Naive thymus-derived CD8-positive, alpha-beta T cell (primary cell): ENCODE results near the gene TOMM20. TPM values are rescaled to one million over a fixed set of nuclear protein-coding genes. Genes with fewer than 3 reads are reported as not detected.
"Not testable (repeated sequence)": the region's sequence is repeated elsewhere in the genome, so short reads cannot be mapped to it uniquely, and the experiment has no call there.

Source experiments
- ATAC-seq, 2 donors: fragments of 150-1000 bp; cut with Tn5 transposase in 1 of 2; sonication (Bioruptor Pico), chemical (Tn5 transposase) in 1 of 2; 1 replicate in 1 of 2; 2 replicates in 1 of 2; pipeline ENCODE4 v1.10.0; 2021; ENCODE audit warnings: mild to moderate bottlenecking in 2 of 2, moderate library complexity in 2 of 2
- POLR2A ChIA-PET: fragments of 350-600 bp; sonication (Branson Sonifier 250); formaldehyde crosslinking; loops from one replicate; lab custom pipeline; 2021; ENCODE audit warnings: antibody characterized with exemption; lab: Charles Lee
- DNase-seq, 10 donors: peaks; one replicate each; pipeline versions ENCODE4 v3.0.0 to v3.0.0-alpha.2; 2020 to 2022
- H3K27ac Mint-ChIP-seq, 10 donors: one replicate each; pipeline ENCODE4 v1.8.0; 2020 to 2022; ENCODE audit warnings: mild to moderate bottlenecking in 10 of 10, mixed read lengths in 10 of 10, moderate library complexity in 4 of 10, inconsistent platforms in 1 of 10
- H3K27me3 Mint-ChIP-seq, 5 donors: one replicate each; pipeline ENCODE4 v1.8.0; 2021 to 2022; ENCODE audit warnings: mixed read lengths in 5 of 5
- H3K36me3 Mint-ChIP-seq, 3 donors: one replicate each; pipeline ENCODE4 v1.8.0; 2020 to 2022; ENCODE audit warnings: mixed read lengths in 3 of 3, mild to moderate bottlenecking in 2 of 3, inconsistent platforms in 1 of 3
- H3K4me1 Mint-ChIP-seq, 4 donors: one replicate each; pipeline ENCODE4 v1.8.0; 2021 to 2022; ENCODE audit warnings: mixed read lengths in 4 of 4
- H3K4me3 Mint-ChIP-seq, 10 donors: one replicate each; pipeline ENCODE4 v1.8.0; 2020 to 2022; ENCODE audit warnings: mild to moderate bottlenecking in 10 of 10, mixed read lengths in 10 of 10, moderate library complexity in 6 of 10, inconsistent platforms in 1 of 10
- H3K9me3 Mint-ChIP-seq, 9 donors: one replicate each; pipeline ENCODE4 v1.8.0; 2020 to 2022; ENCODE audit warnings: mixed read lengths in 9 of 9, mild to moderate bottlenecking in 3 of 9, inconsistent platforms in 1 of 9, moderate library complexity in 1 of 9
- polyA plus RNA-seq, 3 donors: library from polyadenylated mRNA; unstranded; fragments of 300-500 nt; fragmentation: Illumina TruSeq; gene quantifications; one replicate each; pipeline ENCODE4 v1.2.3, GENCODE V29; 2021
- total RNA-seq, 8 experiments: library from RNA in 2 of 8; stranded (reverse) in 2 of 8; gene quantifications; one replicate each; pipeline ENCODE4 v1.2.3 and lab custom pipeline; 2021 to 2026

TOMM20 gene
- 100 to 1,000 TPM; 104 to 111 TPM for total RNA-seq
- polyA plus RNA-seq = 10 to 100 TPM; 56.6 to 67.0 (median 60.7) TPM
- total RNA-seq (lab: John Stamatoyannopoulos, UW) = 141 to 250 (median 164) reads per million in 6 experiments

GRCh38 chr1:235128456-235129328 lies at the start of gene TOMM20:
TSS of gene TOMM20 (minus strand) at chr1:235128837. CDS start at chr1:235128715, 122 bp downstream.
- peak within 1 kb of the TSS; percentile 86 to 98 (median 96) for H3K4me3 Mint-ChIP-seq
- peaks cover 0 to 44% (median 7%) of the 10 kb centered on the region in 3 donors for H3K36me3 Mint-ChIP-seq
- peak; percentile 90 to 97 (median 94) for DNase-seq
- peak; percentile 89 to 91 for ATAC-seq
- no peaks in the 10 kb centered on the region for H3K9me3 Mint-ChIP-seq
- POLR2A ChIA-PET = interaction anchor here (0.6 to 4.1 kb wide), 10 partner anchors 10 to 650 kb away, joined by 3 to 24 read pairs (median 3); partner anchors contain the start of genes ARID4B, B3GALNT2, GGPS1 and RBM34
- H3K27ac Mint-ChIP-seq = peak within 1 kb of the TSS; percentile 95 to 99 (median 98)
- peaks cover 13 to 48% (median 44%) of the 10 kb centered on the region in 4 donors for H3K4me1 Mint-ChIP-seq
- no peaks in the 10 kb centered on the region for H3K27me3 Mint-ChIP-seq

GRCh38 chr1:235176486-235176885 lies 47.8 kb upstream of the TOMM20 start:
- POLR2A ChIA-PET = interaction anchor here (0.7 kb wide), 1 partner anchor 112 kb away, joined by 8 read pairs; no protein-coding TSS in a partner anchor

GRCh38 chr1:235169986-235170385 lies 41.3 kb upstream of the TOMM20 start:
- peaks cover 0 to 73% (median 9%) of the 10 kb centered on the region in 3 donors for H3K36me3 Mint-ChIP-seq
- no peak overlapping the region for H3K4me3 Mint-ChIP-seq
- H3K27me3 Mint-ChIP-seq = no peaks in the 10 kb centered on the region
- H3K9me3 Mint-ChIP-seq = no peaks in the 10 kb centered on the region
- H3K27ac Mint-ChIP-seq = peak overlapping the region in 1 of 10 donors; percentile 31
- ATAC-seq = no peak
- POLR2A ChIA-PET = interaction anchor here (0.7 kb wide), 1 partner anchor 132 kb away, joined by 3 read pairs; no protein-coding TSS in a partner anchor
- no peaks in the 10 kb centered on the region for H3K4me1 Mint-ChIP-seq
- no peak for DNase-seq

More at GRCh38 chr1:235176486-235176885, 47.8 kb upstream of the TOMM20 start:
- DNase-seq (no peak), ATAC-seq (no peak)
- Mint-ChIP-seq H3K27ac (no peak overlapping the region), H3K9me3 (no peaks in the 10 kb centered on the region), H3K4me3 (no peak overlapping the region), H3K36me3 (peaks cover 0 to 78% (median 20%) of the 10 kb centered on the region in 3 donors), H3K27me3 (no peaks in the 10 kb centered on the region), H3K4me1 (peaks cover 0 to 2% (median 0%) of the 10 kb centered on the region in 4 donors)

GRCh38 chr1:235168375-235168774 lies 39.7 kb upstream of the TOMM20 start:
- H3K27me3 Mint-ChIP-seq = no peaks in the 10 kb centered on the region
- H3K36me3 Mint-ChIP-seq = peaks cover 0 to 61% (median 8%) of the 10 kb centered on the region in 3 donors
- POLR2A ChIA-PET = interaction anchor here (0.6 to 1.2 kb wide), 2 partner anchors 9 to 120 kb away, joined by 3 to 4 read pairs; no protein-coding TSS in a partner anchor
- no peak for DNase-seq
- H3K27ac Mint-ChIP-seq = peak overlapping the region in 4 of 10 donors; percentile 29 to 68 (median 52)
- no peaks in the 10 kb centered on the region for H3K4me1 Mint-ChIP-seq
- no peak for ATAC-seq
- no peak overlapping the region for H3K4me3 Mint-ChIP-seq
- peaks cover 0 to 2% (median 0%) of the 10 kb centered on the region in 9 donors for H3K9me3 Mint-ChIP-seq

- H3K27ac Mint-ChIP-seq = peak overlapping the region; percentile 95 to 100 (median 99)
- H3K4me1 Mint-ChIP-seq = peaks cover 6 to 25% (median 18%) of the 10 kb centered on the region in 4 donors
- ATAC-seq (no peak), DNase-seq (no peak)
- peaks cover 0 to 2% (median 0%) of the 10 kb centered on the region in 9 donors for H3K9me3 Mint-ChIP-seq
- peak overlapping the region in 9 of 10 donors; percentile 86 to 100 (median 98) for H3K4me3 Mint-ChIP-seq
- peaks cover 5 to 18% (median 6%) of the 10 kb centered on the region in 3 donors for H3K36me3 Mint-ChIP-seq
- POLR2A ChIA-PET = interaction anchor here (0.6 to 1.4 kb wide), 12 partner anchors 19 to 550 kb away, joined by 3 to 24 read pairs (median 4); partner anchors contain the start of genes ARID4B, GGPS1 and TOMM20
- H3K27me3 Mint-ChIP-seq = no peaks in the 10 kb centered on the region
These were observed 33.2 kb upstream of the TOMM20 start for GRCh38 chr1:235161685-235162327.

DNA sequence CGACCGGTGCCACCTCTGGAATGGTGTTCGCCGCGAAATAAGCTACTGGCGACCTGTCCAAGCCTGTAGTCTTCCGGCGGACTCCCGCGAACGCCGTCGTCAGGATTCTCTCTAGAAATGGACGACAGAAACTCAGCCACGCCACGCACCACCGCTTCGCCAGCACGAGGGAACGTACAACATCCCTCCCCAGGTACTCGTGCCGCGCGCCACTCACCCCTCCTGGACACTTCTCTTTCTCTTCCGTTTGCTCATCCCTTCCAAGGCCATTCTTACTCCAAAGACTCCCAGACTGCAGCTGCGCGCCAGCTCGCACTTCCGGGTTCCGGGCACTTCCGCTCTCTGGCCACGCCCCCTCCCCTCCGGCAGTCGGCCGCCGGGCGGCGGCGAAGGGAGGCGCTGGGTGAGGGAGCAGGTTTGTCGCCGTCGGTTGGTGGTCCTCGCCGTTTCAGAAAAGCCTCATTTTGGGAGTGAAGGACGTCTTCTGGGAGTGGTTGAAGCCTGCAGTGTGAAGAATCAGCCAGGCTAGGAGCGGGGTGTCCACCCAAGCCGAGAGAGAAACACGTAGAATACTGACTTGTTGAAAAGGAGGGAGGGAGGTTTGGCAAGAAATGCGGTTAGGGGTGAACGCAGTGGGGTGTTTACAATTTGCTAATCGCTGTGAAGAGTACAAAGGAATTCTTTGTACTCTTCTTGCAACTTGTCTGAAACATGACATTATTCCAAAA lies 32.5 kb upstream of the TOMM20 start, which contains the start of gene RBM34:
Gene RBM34, minus strand, starts transcription at position 294 of the 728 bp plus-strand sequence. Its CDS starts 24 bp downstream, at position 270.
- Mint-ChIP-seq H3K9me3 (peaks cover 0 to 2% (median 0%) of the 10 kb centered on the region in 9 donors), H3K27ac (peak within 1 kb of the TSS; percentile 95 to 100 (median 99))

GRCh38 chr1:235160383-235160956 lies 31.8 kb upstream of the TOMM20 start:
- peaks cover 6 to 25% (median 18%) of the 10 kb centered on the region in 4 donors for H3K4me1 Mint-ChIP-seq
- peak overlapping the region; percentile 95 to 100 (median 99) for H3K27ac Mint-ChIP-seq
- ATAC-seq (peak; percentile 65 to 72), DNase-seq (peak in 6 of 10 donors; percentile 5 to 79 (median 46))
- H3K4me3 Mint-ChIP-seq = peak overlapping the region in 9 of 10 donors; percentile 86 to 100 (median 98)
- H3K27me3 Mint-ChIP-seq = no peaks in the 10 kb centered on the region
- POLR2A ChIA-PET = interaction anchor here (0.8 to 1.4 kb wide), 17 partner anchors 14 to 787 kb away, joined by 3 to 24 read pairs (median 4); partner anchors contain the start of genes ARID4B, B3GALNT2, COA6 and GGPS1
- H3K36me3 Mint-ChIP-seq = peaks cover 5 to 16% (median 6%) of the 10 kb centered on the region in 3 donors
- peaks cover 0 to 2% (median 0%) of the 10 kb centered on the region in 9 donors for H3K9me3 Mint-ChIP-seq

More for the DNA sequence above, 32.5 kb upstream of the TOMM20 start, which contains the start of gene RBM34:
- peaks cover 5 to 18% (median 6%) of the 10 kb centered on the region in 3 donors for H3K36me3 Mint-ChIP-seq
- peak; percentile 88 to 89 for ATAC-seq
- H3K4me1 Mint-ChIP-seq = peaks cover 6 to 25% (median 18%) of the 10 kb centered on the region in 4 donors
- no peaks in the 10 kb centered on the region for H3K27me3 Mint-ChIP-seq
- POLR2A ChIA-PET = interaction anchor here (0.8 to 1.4 kb wide), 17 partner anchors 15 to 787 kb away, joined by 3 to 24 read pairs (median 4); partner anchors contain the start of genes ARID4B, B3GALNT2, COA6 and GGPS1
- H3K4me3 Mint-ChIP-seq = peak within 1 kb of the TSS in 9 of 10 donors; percentile 86 to 100 (median 98)
- DNase-seq = peak; percentile 87 to 95 (median 92)

DNA sequence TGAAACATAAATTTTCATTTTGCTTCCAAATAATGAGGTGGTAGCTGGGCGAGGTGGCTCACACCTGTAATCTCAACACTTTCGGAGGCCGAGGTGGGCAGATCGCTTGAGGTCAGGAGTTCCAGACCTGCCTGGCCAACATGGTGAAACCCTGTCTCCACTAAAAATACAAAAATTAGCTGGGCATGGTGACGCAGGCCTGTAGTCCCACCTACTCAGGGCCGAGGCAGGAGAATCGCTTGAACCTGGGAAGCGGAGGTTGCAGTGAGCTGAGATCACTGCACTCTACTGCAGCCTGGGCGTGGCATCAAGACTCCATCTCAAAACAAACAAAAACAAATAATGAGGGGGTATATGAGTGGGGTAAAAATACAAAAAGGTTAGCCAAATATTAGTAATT lies 31.3 kb upstream of the TOMM20 start:
- H3K9me3 Mint-ChIP-seq, H3K27me3 Mint-ChIP-seq, DNase-seq, ATAC-seq: not testable (repeated sequence)
- Mint-ChIP-seq H3K4me1 (peaks cover 6 to 26% (median 19%) of the 10 kb centered on the region in 4 donors), H3K36me3 (peaks cover 6 to 21% (median 6%) of the 10 kb centered on the region in 3 donors), H3K27ac (peak overlapping the region; percentile 32 to 100 (median 97)), H3K4me3 (peak overlapping the region in 9 of 10 donors; percentile 86 to 100 (median 98))
- POLR2A ChIA-PET = interaction anchor here (0.7 to 2.6 kb wide), 6 partner anchors 9 to 907 kb away, joined by 3 to 14 read pairs (median 4); partner anchors contain the start of gene TOMM20

DNA sequence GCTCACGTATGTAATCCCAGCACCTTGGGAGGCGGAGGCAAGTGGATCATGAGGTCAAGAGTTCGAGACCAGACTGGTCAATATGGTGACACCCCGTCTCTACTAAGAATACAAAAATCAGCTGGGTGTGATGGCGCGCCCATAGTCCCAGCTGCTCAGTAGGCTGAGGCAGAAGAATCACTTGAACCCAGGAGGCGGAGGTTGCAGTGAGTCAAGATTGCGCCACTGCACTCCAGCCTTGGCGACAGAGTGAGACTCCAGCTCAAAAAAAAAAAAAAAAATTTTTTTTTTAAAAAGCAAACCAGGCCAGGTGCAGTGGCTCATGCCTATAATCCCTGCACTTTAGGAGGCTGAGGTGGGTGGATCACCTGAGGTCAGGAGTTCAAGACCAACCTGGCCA lies 30.6 kb upstream of the TOMM20 start:
- H3K4me1 Mint-ChIP-seq = peaks cover 9 to 33% (median 25%) of the 10 kb centered on the region in 4 donors

GRCh38 chr1:235158680-235159079 lies 30.0 kb upstream of the TOMM20 start:
- no peak for ATAC-seq
- peak overlapping the region in 4 of 10 donors; percentile 11 to 76 (median 58) for H3K27ac Mint-ChIP-seq
- DNase-seq = no peak
- H3K36me3 Mint-ChIP-seq = peaks cover 6 to 33% (median 13%) of the 10 kb centered on the region in 3 donors
- H3K4me3 Mint-ChIP-seq = peak overlapping the region in 6 of 10 donors; percentile 39 to 98 (median 44)
- peaks cover 11 to 36% (median 31%) of the 10 kb centered on the region in 4 donors for H3K4me1 Mint-ChIP-seq
- H3K9me3 Mint-ChIP-seq = no peaks in the 10 kb centered on the region
- POLR2A ChIA-PET = interaction anchor here (0.6 to 2.6 kb wide), 5 partner anchors 10 to 69 kb away, joined by 4 to 14 read pairs (median 5); partner anchors contain the start of gene TOMM20
- no peaks in the 10 kb centered on the region for H3K27me3 Mint-ChIP-seq

More for the DNA sequence above, 30.6 kb upstream of the TOMM20 start:
- ATAC-seq, DNase-seq, H3K9me3 Mint-ChIP-seq, H3K27me3 Mint-ChIP-seq: not testable (repeated sequence)
- Mint-ChIP-seq H3K4me3 (peak overlapping the region in 9 of 10 donors; percentile 42 to 100 (median 97)), H3K36me3 (peaks cover 6 to 28% (median 12%) of the 10 kb centered on the region in 3 donors), H3K27ac (peak overlapping the region in 6 of 10 donors; percentile 11 to 95 (median 68))
- POLR2A ChIA-PET = interaction anchor here (0.7 to 2.6 kb wide), 3 partner anchors 9 to 907 kb away, joined by 3 to 14 read pairs (median 4); partner anchors contain the start of gene TOMM20
